CD4-positive, alpha-beta T cell treated with Interleukin-15 for 1 hour (primary cell): Measurements from ENCODE around the gene ZNF831.

Source experiments
- DNase-seq: peaks from one replicate; pipeline ENCODE4 v3.0.0-alpha.2; 2020

Gene ZNF831

GRCh38 chr20:59157961-59158541 is 5.6 kb upstream of the ZNF831 start:
- DNase-seq, result no peak

- DNase-seq, result no peak
Measured at GRCh38 chr20:59158673-59159072, 4.9 kb upstream of the ZNF831 start.

- no peak for DNase-seq
Measured at GRCh38 chr20:59159091-59159490, 4.5 kb upstream of the ZNF831 start.

GRCh38 chr20:59159493-59160376 is 3.9 kb upstream of the ZNF831 start:
- peak; percentile 85 for DNase-seq

DNA sequence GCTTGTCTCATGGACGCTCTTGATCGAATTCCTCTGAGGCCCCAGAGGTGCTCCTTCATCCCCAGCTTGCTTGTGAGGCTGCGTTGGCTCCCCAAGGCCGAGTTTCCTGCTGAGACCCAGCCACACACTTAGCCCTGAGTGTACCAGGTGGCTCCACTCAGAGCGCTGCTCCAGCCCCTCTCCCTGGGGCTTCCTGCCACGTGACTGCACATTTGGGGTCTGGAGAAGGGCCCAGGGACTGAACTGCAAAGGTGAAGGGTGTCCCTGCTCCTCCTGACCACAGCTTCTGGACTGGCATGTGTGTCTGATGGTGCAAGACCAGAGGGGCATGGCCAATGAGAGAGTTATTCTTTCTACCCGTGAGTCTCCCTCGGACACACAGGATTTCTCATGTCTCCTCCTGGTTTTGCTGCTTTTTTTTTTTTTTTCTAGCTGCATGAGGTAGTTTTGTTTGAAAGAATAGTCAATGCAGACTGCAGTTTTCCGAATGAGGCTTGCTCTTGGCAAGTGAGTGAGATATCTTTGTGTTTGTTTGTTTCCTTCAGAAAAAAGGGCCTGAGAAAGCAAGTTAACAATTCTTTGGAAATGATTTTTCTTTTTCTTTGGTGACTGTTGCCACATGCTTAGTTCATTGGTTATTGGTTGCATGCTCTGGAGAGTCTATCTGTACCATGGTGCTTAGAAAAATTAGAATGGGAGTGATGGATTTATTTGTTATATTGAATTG is 3.1 kb upstream of the ZNF831 start:
- DNase-seq, result no peak

DNA sequence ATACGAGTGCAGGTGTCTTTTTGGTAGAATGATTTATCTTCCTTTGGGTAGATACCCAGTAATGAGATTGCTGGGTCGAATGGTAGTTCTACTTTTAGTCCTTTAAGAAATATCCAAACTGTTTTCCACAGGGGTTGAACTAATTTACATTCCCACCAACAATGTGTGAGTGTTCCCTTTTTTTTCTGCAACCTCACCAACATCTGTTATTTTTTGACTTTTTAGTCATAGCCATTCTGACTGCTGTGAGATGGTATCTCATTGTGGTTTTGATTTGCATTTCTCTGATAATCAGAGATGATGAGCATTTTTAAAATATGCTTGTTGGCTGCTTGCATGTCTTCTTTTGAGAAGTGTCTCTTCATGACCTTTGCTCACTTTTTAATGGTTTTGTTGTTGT is 1.9 kb upstream of the ZNF831 start:
- no peak for DNase-seq

- no peak for DNase-seq
Measured at GRCh38 chr20:59164686-59165391, 1.2 kb downstream of the ZNF831 start.

DNA sequence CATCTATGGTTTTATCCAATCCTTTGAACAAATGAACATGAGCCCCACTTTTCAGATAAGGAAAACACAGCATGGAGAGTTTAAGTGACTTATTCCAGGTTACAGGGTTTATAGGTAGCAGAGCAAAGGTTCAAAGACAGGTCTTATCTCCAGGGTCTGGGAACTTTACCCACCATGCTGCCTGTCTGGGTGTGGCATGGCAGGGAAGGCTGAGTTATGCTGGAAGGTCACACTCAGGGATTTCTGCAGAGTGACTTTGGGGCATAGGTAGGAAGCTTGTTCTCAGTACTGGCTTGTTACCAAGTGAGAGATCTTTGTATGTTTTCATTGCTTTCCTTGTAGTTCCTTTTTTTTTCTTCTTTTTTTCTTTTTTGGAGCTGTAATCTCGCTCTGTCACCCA is 1.8 kb downstream of the ZNF831 start:
- DNase-seq, result no peak

DNA sequence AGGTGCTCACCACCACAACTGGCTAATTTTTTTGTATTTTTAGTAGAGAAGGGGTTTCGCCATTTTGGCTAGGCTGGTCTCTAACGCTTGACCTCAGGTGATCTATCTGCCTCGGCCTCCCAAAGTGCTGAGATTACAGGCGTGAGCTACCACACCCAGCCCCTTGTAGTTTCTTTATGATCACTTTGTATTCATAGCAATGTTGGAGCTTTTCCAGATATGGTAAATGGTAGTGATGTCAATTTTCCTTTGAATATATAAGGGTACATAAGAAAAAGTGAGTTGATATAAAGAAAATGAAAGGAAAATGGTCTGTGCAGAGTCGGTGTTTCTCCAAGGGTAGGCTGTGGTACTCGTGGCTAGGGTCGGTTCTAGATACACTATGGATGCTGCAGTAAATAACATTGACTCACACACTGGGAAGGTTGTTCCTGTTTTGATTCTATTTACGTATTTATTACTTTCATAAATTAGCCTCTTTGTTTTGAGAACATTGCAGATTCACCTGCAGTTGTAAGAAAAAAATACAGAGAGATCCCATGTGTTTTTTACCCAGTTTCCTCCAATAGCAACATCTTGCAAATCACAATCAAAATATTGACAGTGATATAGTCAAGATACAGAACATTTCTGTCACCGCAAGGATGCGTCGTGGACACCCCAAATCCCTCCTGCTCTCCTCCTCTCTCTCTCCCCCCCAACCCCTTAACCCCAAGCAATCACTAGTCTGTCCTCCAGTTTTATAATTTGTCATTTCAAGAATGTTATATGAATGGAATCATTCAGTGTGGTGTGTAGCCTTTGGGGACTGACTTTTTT is 2.5 kb downstream of the ZNF831 start:
- DNase-seq, result peak; percentile 52

DNA sequence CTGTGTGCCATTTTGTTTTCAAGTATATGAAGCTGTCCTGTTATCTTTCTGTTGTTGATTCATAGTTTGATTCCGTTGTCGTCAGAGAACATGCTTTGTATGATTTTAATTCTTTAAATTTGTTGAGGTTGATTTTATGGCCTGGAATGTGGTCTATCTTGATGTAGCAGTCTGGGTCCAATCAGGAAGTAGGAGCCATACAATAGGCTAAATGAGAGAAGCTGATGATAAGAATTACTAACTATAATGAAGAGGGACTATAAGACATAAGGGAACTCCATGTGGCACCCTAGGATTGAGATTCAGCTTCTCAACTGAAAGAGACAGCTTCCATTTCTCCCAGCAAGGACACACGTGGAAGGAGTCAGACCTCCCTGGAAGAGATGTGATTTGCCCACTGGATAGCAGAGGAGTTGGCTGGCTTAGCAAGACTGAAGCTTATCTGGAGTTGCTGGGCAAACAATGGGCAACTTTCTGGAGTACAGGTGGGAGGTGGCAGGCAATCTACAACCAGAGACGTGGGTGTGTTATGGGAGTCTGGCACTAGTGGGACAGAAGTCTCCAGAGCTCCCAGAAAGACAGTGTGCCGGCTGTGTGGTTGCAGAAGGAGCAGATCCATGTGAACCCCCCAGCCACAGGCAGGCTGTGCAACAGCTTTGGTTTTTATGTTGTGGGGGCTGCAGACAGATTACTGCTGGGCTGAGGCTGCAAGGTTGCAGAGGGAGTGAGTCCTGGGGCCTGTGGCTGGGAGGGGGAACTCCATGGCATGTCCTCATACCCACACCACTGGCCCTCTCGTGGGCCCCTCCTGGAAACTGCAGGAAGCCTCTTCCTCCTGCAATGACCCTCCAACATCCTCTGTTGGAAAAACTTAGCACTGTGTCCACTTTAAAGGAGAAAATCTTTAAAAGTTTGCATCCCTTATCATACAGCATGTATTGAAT is 7.1 kb downstream of the ZNF831 start:
- DNase-seq, result no peak

DNA sequence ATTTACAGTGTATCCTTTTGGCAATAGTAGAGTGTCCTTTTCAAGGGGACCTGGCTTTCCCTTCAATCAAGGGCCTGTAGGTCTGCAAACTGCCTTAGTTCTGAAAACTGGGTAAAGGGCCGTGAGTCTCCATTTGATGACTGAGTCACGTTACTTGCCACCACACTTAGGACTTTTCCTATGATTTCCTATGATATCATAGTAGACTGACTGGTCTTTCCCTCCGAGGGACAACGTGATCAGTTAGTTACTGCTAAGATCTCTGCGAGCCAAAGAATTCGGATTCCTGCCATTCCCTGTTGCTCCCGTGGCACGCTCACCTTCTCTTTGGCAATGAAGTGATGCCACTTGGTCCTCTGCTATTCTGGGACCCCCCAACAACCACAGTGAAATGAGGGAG is 8.4 kb downstream of the ZNF831 start:
- no peak for DNase-seq

DNA sequence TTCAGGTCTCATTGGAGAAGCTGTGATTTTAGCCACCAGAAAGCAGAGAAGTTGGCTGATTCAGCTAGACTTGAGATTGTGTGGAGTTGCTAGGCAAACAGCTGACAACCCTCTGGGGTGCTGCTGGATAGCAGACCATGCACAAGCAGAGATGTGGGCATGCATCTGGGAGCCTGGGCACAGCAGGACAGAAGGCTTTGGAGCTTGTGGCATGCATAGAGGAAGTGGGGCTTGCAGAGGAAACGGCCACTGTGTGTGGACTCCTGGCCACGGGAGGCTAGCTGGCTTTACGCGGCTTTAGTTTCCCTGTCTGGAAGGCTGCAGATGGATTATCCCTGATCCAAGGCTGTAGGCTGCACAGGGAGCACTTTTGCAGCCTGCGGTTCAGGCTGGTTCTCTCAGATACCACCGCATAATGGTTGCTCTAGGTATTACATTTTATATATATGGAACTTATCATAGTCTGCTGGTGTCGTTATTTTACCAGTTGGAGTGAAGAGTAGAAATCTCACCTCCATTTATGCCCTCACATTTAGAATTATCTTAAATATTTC is 10.4 kb downstream of the ZNF831 start:
- no peak for DNase-seq

GRCh38 chr20:59175002-59175401 is 11.4 kb downstream of the ZNF831 start:
- no peak for DNase-seq

DNA sequence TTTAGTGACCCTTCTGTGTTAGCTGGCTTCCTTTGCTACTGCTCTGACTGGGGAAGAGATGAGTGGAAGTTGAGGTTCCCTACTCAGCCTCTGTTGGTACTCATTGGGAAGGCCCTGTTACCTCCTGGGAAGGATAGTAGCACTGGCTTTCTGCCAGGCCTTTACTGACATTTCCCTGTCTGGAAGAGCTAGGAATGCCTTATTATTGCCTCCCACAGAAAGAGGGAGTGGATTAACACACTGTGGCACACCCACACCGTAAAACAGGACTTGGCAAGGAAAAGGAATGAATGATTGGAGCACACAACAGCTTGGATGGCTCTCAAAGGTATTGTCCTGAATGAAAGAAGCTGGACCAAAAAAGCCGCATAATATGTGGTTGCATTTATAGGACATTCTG is 12.2 kb downstream of the ZNF831 start:
- no peak for DNase-seq

GRCh38 chr20:59176812-59177211 is 13.2 kb downstream of the ZNF831 start:
- DNase-seq, result no peak

DNA sequence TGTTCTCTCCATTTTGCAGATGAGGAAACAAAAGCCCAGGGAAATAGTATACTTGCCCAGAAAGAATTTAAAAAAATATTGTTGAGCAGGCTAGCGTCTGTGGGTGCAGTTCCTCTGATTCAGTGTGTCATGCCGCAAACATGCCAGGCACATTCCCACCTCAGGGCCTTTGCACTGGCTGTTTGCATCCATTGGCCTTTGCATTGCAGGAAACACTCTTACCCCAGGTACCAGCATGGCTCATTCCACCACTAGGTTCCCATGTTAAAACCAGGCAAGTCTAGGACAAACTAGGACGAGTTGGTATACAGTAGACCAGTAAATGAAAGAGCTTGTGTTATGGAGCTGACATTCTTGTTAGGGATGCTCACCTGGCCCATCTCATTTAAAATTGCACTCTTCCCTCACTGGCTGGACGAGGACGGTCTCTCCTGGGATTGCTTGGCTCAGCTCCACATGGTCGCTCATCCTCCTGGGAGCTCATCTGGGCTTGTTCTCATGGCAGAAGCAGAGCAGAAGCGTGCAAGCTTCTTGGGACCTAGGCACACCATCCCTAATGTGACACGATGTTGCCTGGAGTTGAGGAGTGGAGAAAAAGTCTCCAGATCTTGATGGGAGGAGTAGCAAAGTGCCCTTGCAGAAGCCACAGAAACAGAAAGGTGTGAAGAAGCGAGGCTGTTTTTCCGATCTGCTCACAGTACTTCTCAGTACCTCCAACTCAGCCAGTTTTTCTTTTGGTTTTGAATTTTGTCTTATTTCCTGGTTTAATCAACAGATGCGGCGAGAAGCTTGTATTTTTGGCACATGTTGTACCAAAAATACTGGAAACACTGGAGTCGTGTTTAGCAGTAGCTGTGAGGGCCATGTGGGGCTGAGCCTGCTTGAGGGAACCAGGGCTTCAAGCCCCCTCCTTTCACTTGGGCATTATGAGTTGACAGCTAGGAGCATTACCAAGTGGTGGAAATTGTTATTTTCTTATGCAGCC is 13.9 kb downstream of the ZNF831 start:
- no peak for DNase-seq

GRCh38 chr20:59178983-59179595 is 15.5 kb downstream of the ZNF831 start:
- DNase-seq, result no peak

DNA sequence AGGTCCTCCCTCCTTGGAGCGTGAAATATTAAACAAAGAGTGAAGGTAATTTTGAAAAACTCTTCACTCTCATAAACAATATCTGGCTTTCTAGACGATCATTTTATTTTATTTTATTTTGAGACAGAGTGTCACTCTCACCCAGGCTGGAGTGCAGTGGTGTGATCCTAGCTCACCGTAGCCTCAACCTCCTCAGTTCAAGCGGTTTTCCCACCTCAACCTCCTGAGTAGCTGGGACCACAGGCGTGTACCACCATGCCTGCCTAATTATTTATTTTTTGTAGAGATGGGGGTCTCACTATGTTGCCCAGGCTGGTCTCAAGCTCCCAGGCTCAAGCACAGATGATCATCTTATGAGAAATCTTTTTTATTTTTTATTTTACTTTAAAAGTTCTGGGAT is 16.4 kb downstream of the ZNF831 start:
- no peak for DNase-seq

DNA sequence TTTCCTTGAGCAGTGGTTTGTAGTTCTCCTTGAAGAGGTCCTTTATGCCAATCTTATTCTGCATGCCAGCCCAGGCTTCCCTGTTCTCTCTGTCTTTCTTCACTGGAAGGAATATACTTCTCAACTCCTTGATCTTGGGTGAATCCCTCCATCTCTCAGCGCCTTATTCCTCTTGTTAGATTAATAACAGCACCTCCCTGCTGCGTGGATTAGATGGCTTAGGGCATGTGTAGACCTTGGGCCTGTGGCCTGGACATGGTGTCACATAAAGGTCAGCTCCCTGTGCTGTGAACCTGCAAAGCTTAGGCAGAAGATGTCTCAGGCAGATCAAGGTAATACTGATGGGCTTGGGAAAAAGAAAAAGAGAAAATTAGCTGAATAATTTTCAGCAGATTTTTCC is 18.3 kb downstream of the ZNF831 start:
- no peak for DNase-seq
